CD1c-positive myeloid dendritic cell (primary cell): ENCODE data around the gene FCGR1A.
"Not testable (repeated sequence)": the region's sequence is repeated elsewhere in the genome, so short reads cannot be mapped to it uniquely, and the experiment has no call there.

ENCODE experiments used
- DNase-seq: peaks from one replicate; pipeline ENCODE4 v3.0.0-alpha.2; 2016; ENCODE audit errors: extremely low spot score

Gene FCGR1A

DNA sequence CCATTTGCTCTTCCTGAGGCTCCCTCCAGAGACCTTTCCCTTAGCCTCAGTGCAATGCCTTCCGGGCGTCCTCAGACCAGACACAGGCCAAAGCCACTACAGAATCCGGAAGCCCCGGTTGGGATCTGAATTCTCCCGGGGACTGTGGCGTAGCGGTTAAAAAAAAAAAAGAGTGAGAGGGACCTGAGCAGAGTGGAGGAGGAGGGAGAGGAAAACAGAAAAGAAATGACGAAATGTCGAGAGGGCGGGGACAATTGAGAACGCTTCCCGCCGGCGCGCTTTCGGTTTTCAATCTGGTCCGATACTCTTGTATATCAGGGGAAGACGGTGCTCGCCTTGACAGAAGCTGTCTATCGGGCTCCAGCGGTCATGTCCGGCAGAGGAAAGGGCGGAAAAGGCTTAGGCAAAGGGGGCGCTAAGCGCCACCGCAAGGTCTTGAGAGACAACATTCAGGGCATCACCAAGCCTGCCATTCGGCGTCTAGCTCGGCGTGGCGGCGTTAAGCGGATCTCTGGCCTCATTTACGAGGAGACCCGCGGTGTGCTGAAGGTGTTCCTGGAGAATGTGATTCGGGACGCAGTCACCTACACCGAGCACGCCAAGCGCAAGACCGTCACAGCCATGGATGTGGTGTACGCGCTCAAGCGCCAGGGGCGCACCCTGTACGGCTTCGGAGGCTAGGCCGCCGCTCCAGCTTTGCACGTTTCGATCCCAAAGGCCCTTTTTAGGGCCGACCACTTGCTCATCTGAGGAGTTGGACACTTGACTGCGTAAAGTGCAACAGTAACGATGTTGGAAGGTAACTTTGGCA is 50.0 kb downstream of the FCGR1A start:
- not testable (repeated sequence) for DNase-seq

DNA sequence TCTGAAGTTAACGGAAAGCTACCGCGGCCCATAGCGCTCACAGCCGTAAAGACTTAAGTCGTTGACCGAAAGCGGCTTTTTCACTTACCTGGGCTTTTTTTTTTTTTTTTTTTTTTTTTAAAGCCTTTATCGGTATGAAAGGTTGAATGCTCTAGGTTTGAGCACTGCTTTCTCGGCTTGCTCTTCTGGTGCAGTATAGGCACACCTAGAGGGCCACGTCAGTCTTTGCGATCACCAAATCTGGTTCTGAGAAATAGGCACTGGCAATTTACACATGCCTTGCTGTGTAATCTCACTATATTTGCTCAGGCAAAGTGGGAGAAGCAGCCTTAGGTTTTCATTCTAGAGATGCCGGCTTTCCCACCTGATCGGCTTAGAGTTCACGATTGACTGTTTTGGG is 50.6 kb downstream of the FCGR1A start:
- not testable (repeated sequence) for DNase-seq

- not testable (repeated sequence) for DNase-seq
Measured at GRCh38 chr1:149841149-149841548, 58.7 kb downstream of the FCGR1A start.
